22Rv1 (cell line): ENCODE results near the gene ZNF385A.

Experiments used
- H3K27ac ChIP-seq: fragments of 450-650 bp; 2 replicates; pipeline ENCODE4 v1.5.1; 2017
- ZFX ChIP-seq: fragments of 450-650 bp; IDR thresholded peaks from 2 replicates; pipeline ENCODE4 v1.6.1; 2017; ENCODE audit warnings: antibody characterized with exemption, borderline replicate concordance
- TF ChIP-seq, protein P1 (sequence below): fragments of 450-650 bp; IDR thresholded peaks from 2 replicates; pipeline ENCODE4 v1.5.1; 2017; ENCODE audit warnings: mild to moderate bottlenecking

Gene ZNF385A

GRCh38 chr12:54405573-54405972, 21.0 kb upstream of the ZNF385A start:
- TF ChIP-seq ZFX: no peak
- TF ChIP-seq, protein P1, sequence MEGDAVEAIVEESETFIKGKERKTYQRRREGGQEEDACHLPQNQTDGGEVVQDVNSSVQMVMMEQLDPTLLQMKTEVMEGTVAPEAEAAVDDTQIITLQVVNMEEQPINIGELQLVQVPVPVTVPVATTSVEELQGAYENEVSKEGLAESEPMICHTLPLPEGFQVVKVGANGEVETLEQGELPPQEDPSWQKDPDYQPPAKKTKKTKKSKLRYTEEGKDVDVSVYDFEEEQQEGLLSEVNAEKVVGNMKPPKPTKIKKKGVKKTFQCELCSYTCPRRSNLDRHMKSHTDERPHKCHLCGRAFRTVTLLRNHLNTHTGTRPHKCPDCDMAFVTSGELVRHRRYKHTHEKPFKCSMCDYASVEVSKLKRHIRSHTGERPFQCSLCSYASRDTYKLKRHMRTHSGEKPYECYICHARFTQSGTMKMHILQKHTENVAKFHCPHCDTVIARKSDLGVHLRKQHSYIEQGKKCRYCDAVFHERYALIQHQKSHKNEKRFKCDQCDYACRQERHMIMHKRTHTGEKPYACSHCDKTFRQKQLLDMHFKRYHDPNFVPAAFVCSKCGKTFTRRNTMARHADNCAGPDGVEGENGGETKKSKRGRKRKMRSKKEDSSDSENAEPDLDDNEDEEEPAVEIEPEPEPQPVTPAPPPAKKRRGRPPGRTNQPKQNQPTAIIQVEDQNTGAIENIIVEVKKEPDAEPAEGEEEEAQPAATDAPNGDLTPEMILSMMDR: no peak
- H3K27ac ChIP-seq: no peak overlapping the region

DNA sequence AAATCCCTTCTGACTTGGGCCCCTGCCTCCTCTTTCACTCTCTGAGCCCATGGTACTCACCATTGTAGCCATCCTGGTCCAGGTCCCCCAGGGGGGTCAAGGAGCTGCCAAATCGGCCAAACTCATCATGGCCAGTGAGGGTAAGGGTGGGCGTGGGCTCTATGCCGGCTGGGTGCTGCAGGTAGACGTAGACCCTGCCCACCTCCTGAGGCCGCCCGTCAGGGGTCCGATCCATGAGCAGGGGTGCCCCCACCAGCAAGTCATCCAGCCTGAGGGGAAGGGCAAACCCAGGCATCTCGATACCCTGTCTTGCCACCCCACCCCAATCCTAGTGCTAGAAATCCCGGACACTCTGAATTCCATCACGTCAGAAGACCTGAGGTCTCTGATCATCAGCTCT, 20.6 kb upstream of the ZNF385A start:
- H3K27ac ChIP-seq: no peak overlapping the region
- TF ChIP-seq, protein P1: no peak
- TF ChIP-seq ZFX: no peak

GRCh38 chr12:54404061-54405004, 19.8 kb upstream of the ZNF385A start:
- TF ChIP-seq, protein P1: peak; percentile 100
- no peak for TF ChIP-seq ZFX

DNA sequence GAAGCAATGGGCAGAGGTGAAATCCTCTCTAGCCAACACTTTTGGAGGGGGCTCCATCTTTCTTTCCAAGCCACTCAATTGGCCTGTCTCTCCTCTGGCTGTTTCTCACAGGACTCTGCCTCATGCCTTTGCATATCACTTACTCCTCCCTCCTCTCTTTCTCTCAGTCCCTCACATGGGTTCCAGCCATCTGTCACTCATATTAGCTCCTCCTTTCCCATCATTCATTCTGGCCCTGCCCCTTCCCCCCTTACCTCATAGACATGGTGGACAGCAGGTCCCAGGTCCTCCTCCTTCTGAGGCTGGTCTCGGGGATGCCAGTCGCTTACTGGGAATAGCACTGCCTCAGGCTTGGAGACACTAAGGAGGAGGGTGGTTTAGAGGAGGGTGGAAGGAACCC, 16.6 kb upstream of the ZNF385A start:
- no peak overlapping the region for H3K27ac ChIP-seq

More at GRCh38 chr12:54404061-54405004, 19.8 kb upstream of the ZNF385A start:
- no peak overlapping the region for H3K27ac ChIP-seq

GRCh38 chr12:54398995-54399793, 14.7 kb upstream of the ZNF385A start:
- no peak overlapping the region for H3K27ac ChIP-seq

More for the DNA sequence above, 16.6 kb upstream of the ZNF385A start:
- TF ChIP-seq, protein P1: no peak
- no peak for TF ChIP-seq ZFX

GRCh38 chr12:54398218-54398617, 13.7 kb upstream of the ZNF385A start:
- TF ChIP-seq, protein P1: no peak
- TF ChIP-seq ZFX: no peak
- no peak overlapping the region for H3K27ac ChIP-seq

More at GRCh38 chr12:54398995-54399793, 14.7 kb upstream of the ZNF385A start:
- TF ChIP-seq, protein P1: peak; percentile 100
- no peak for TF ChIP-seq ZFX
